Thyroid gland (tissue), 4 donors: ENCODE measurements around the gene RAP1A.

ENCODE experiments used
- CTCF ChIP-seq, 6 experiments: fragments of 200-600 bp in 3 of 6; fragments of 450-650 bp in 3 of 6; sonication (generic) in 3 of 6; IDR thresholded peaks; one replicate each; pipeline ENCODE4 v1.5.1; 2016 to 2019; ENCODE audit warnings: antibody characterized with exemption in 6 of 6, mild to moderate bottlenecking in 2 of 6, inconsistent platforms in 1 of 6, moderate library complexity in 1 of 6
- POLR2A ChIP-seq, 2 donors: fragments of 450-650 bp; IDR thresholded peaks; one replicate each; pipeline ENCODE4 v1.6.1; 2017; ENCODE audit warnings: antibody characterized with exemption in 2 of 2, mild to moderate bottlenecking in 2 of 2, moderate library complexity in 1 of 2

- TF ChIP-seq POLR2A (IDR thresholded peaks at IDR 0.05) (no peak), CTCF (IDR thresholded peaks at IDR 0.05) (no peak)
These were observed 127.0 kb downstream of the RAP1A start for GRCh38 chr1:111746614-111746999.
